Activated CD8-positive, alpha-beta memory T cell treated with anti-CD3 and anti-CD28 coated beads for 4 hours (primary cell): ENCODE data around the gene IKZF1.
A peak's percentile ranks its signal among the peaks of the same experiment; 100 is the strongest.

Experiments
- DNase-seq, 2 donors: peaks; one replicate each; pipeline ENCODE4 v3.0.0-alpha.2; 2020; ENCODE audit warnings: low read depth in 2 of 2

Gene IKZF1

GRCh38 chr7:50304129-50304910, at the start of gene IKZF1:
TSS of gene IKZF1 (plus strand) at chr7:50304716. CDS start at chr7:50319062, 14,346 bp downstream.
- no peak for DNase-seq

GRCh38 chr7:50261593-50261992, 42.9 kb upstream of the IKZF1 start:
- DNase-seq = no peak

GRCh38 chr7:50262446-50262845, 42.1 kb upstream of the IKZF1 start:
- DNase-seq = no peak

- no peak for DNase-seq
Observed at GRCh38 chr7:50262916-50263690, 41.4 kb upstream of the IKZF1 start.

GRCh38 chr7:50264908-50265307, 39.6 kb upstream of the IKZF1 start:
- DNase-seq = no peak

GRCh38 chr7:50265968-50266634, 38.4 kb upstream of the IKZF1 start:
- no peak for DNase-seq

GRCh38 chr7:50266635-50267386, 37.7 kb upstream of the IKZF1 start:
- peak; percentile 58 to 74 for DNase-seq

- no peak for DNase-seq
Observed at GRCh38 chr7:50267525-50268041, 36.9 kb upstream of the IKZF1 start.

GRCh38 chr7:50268223-50268622, 36.3 kb upstream of the IKZF1 start:
- DNase-seq = no peak

GRCh38 chr7:50268990-50269389, 35.5 kb upstream of the IKZF1 start:
- no peak for DNase-seq

GRCh38 chr7:50270531-50271018, 33.9 kb upstream of the IKZF1 start:
- DNase-seq = no peak

- no peak for DNase-seq
Observed at GRCh38 chr7:50272808-50273207, 31.7 kb upstream of the IKZF1 start.

GRCh38 chr7:50273301-50273700, 31.2 kb upstream of the IKZF1 start:
- no peak for DNase-seq

- DNase-seq = no peak
Observed at GRCh38 chr7:50273870-50274269, 30.6 kb upstream of the IKZF1 start.

- DNase-seq = no peak
Observed at GRCh38 chr7:50274361-50274760, 30.2 kb upstream of the IKZF1 start.

- no peak for DNase-seq
Observed at GRCh38 chr7:50275430-50275829, 29.1 kb upstream of the IKZF1 start.

- DNase-seq = no peak
Observed at GRCh38 chr7:50276483-50276882, 28.0 kb upstream of the IKZF1 start.

- no peak for DNase-seq
Observed at GRCh38 chr7:50278120-50278519, 26.4 kb upstream of the IKZF1 start.

GRCh38 chr7:50281680-50282445, 22.7 kb upstream of the IKZF1 start:
- DNase-seq = no peak

GRCh38 chr7:50282813-50283605, 21.5 kb upstream of the IKZF1 start:
- no peak for DNase-seq
